GM18870 (cell line): ENCODE measurements around the gene LMBR1.
A peak's percentile ranks its signal among the peaks of the same experiment; 100 is the strongest.
"Not testable (repeated sequence)": the region's sequence is repeated elsewhere in the genome, so short reads cannot be mapped to it uniquely, and the experiment has no call there.

ENCODE experiments used
- ATAC-seq: cut with Tn5 transposase; IDR thresholded peaks from one replicate; pipeline ENCODE4 v1.9.1; 2021; ENCODE audit warnings: moderate library complexity; ENCODE audit not compliant: unreplicated experiment

The LMBR1 gene

DNA sequence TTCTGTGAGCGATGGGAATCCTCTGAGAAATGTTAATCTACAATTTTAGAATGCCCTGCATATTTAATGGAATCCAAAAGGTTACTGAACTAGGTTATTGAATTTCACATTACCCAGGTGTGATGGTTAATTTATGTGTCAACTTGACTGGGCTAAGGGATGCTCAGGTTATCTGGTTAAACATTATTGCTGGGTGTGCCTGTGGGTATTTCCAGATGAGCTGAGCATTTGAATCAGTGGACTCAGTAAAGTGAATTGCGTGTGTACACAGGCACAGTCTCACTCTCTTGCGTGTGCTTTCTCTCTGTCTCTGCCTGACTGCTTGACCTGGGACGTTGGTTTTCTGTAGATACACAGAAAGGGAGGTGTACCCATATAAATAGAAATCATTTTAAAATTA lies 230.7 kb downstream of the LMBR1 start:
- ATAC-seq = no peak

DNA sequence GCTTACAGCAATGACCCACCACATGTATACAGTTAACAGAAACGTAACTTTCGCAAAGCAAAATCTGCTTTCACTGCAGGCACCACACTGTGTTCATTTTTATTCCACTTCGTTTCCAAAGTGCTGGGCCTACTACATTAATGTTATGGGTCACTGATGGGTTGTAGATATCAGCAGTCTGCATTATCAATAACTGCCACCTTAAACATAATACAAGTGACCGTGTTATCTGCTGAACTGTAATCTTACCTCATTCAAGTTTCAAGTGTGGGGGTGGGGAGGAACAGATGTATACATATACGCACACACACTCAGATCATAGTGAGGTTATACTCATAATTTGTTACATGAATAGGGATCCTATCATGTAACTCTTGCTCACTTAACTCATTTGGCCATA lies 231.3 kb downstream of the LMBR1 start:
- no peak for ATAC-seq

- no peak for ATAC-seq
These were observed 233.0 kb downstream of the LMBR1 start for GRCh38 chr7:156659961-156660360.

- no peak for ATAC-seq
These were observed 233.8 kb downstream of the LMBR1 start for GRCh38 chr7:156659203-156659602.

GRCh38 chr7:156657681-156658080 lies 235.3 kb downstream of the LMBR1 start:
- no peak for ATAC-seq

DNA sequence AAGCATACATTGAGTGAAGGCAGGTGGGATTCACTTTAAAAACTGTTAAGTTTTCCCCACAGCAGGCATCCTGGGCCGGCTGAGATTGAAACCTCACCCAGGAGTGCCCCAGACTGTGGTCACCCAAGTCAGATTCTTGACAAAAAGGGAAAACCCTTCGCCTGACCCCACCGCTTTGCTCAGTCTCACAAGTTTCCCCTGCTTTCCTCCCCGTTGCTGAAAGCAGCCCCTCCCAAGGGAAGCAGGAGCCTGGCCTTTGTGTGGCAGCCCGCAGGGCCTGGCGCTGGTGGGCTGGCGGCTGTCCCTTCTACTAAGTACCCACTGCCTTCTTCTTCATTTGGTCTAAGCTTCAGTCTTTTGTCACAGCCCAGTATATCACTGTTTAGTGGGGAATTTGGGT lies 236.4 kb downstream of the LMBR1 start:
- ATAC-seq = peak; percentile 46

DNA sequence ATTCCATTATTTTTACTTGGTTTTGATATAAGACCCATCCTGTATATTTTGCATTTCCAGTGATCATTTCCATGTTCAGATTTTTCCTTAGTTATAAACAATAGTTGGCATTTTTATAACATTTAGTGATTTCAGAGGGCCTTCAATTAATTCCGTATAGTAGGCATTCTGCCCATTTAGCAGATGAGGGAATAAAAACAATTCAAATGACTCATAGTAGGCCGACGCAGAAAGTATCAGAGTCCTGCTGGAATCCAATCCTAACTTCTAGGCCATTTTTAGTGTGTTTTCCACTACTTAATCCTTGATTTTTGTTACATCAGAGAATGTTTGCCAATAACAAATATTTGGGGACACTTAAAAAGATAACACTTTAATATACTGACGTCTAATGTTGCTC lies 237.0 kb downstream of the LMBR1 start:
- no peak for ATAC-seq

DNA sequence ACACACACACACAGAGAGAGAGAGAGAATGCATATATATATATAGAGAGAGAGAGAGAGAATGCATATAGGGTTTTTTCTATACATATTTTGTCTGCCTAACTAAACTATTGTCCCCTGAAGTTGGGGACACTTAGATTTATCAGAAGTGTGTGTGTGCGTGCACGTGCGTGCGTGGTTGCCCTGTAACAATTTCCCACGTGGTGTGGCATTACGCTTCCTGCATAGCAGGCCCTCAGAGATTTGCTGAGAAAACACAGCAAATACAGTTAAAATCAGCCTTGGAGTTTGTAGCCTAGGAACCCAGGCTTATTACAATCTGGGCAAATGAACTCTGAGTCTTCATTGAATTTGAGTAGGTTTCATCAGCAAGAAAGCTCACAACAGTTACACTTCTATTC lies 237.7 kb downstream of the LMBR1 start:
- ATAC-seq = no peak

DNA sequence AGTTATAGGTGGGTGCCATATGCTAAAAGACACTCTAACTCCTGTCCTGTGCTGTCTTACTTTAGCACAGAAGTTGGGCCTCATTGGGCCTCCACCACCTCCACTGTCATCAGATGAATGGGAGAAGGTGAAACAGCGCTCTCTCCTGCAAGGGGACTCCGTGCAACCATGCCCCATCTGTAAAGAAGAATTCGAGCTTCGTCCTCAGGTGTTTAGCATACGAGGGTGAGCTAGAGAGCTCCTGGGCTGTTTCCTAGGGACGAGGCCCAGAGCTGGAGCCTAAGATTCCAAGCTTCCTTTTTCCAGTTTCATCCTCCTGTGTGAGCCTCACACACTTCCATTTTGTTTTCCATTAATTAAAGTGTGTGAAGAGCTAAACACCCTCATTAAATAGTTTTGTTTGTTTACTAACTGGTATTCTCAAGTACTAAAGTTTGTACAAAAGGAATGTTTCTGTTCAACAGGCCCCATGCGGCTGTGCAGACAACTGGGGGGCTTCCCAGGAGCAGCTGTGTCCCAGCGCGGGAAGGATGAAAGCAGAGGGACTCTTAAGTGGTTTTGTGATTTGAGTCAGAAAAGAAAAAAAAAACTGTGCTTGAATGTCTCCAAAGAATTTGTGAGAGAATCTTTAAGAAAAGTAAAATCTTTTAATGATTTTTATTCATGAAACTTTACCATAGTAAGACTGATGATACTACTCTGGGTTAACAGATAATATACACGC lies 238.3 kb downstream of the LMBR1 start:
- ATAC-seq = no peak

DNA sequence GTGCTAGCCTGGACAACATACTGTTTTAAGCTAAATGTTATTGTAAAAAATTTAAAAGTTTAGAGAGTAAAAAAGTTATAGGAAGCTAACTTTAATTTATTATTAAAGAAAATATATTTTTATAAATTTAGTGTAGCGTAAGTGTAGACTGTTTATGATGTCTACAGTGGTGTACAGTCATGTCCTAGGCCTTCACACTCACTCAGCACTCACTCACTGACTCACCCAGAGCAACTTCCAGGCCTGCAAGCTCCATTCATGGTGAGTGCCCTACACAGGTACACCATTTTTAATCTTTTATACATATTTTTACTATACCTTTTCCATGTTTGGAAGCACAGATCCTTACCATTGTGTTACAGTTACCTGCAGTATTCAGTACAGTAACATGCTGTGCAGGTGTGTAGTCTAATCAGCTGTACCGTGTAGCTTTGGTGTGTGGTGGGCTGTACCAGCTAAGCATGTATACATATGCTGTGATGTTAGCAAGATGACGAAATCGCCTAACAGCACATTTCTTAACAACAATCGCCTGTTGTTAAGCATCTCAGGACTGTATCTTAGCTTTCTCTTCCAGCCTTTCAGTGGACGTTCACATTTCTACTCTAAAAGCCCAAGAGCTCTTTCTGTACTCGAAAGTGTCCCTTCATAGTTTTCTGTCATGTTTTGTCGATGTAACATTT lies 240.0 kb downstream of the LMBR1 start:
- no peak for ATAC-seq

DNA sequence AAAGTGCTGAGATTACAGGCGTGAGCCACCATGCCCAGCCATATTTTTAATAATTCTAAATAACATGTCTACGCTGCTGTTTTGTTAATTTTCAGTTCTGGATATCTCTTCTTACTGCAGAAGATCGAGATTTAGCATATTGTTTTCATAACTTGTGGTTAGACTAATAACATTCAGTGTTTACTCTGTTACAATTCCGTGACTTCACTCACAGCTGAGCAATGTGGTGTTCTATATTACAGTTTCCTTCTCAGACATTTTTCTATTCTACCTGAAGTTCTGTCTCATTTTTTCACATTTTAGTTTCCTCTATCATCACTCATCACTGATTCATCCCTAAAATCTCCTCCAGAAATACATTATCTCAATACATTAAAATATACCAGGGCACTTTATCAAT lies 241.5 kb downstream of the LMBR1 start:
- no peak for ATAC-seq

DNA sequence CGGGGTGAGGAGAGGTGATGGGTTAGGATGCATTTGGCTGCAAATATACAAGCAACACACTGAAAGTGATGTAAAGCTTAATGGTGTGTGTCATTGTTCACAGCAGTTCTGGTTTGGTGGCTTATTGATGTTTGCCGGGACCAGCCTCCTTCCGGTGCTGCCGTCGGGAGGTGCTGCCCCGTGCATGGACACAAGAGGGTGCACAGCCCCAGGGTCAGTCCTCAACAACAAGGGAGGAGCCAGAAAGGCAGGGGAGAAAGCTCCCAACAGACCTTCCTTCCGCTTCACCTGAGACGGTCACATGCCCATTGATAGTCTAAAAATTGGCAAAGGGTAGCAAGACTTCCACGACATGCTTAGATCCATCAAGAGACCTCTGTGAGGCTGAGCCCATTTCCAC lies 242.9 kb downstream of the LMBR1 start:
- ATAC-seq = no peak

DNA sequence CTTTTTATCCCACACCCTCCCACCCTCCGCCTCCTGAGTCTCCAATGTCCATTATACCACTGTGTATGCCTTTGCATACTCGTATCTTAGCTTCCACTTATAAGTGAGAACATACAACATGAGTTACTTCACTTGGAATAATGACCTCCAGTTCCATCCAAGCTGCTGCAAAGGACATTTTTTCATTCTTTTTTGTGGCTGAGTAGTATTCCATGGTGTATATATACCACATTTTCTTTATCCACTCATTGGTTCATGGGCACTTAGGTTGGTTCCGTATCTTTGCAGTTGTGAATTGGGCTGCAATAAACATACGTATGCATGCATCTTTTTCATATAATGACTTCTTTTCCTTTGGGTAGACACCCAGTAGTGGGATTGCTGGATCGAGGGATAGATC lies 245.7 kb downstream of the LMBR1 start:
- not testable (repeated sequence) for ATAC-seq

- ATAC-seq = no peak
These were observed 250.5 kb downstream of the LMBR1 start for GRCh38 chr7:156642306-156643045.

DNA sequence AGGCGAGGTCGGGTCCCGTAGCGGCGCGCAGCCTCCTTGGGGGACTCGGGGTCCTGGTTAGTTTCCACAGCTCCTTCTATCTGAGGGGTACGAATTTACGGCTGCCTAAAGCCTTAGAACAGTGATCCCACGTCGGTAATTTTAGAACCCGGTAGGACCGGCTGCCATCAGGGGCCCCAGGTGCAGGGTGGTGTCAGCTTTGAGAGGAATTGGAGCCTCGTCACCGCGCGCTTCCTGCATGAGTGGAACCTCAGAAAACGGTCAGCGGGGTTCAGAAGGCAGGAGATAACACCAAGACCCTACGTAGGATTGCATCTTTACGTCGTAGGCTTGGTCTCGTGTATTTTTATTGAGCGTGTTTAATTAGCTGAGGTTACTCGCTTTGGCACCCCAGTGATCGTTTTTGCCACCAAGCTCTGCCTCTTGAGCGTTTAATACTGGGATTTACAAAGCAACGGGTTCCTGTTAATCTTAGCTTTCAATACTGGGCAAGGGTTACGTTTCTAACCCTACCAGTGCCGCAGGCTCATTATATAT lies 252.0 kb downstream of the LMBR1 start:
- ATAC-seq = peak; percentile 49

GRCh38 chr7:156640257-156640948 lies 252.6 kb downstream of the LMBR1 start, which contains the start of gene RNF32:
RNF32 (plus strand) TSS chr7:156640774; CDS start chr7:156643878, 3,104 bp downstream.
- peak; percentile 69 for ATAC-seq

GRCh38 chr7:156639426-156640256 lies 253.3 kb downstream of the LMBR1 start:
- no peak for ATAC-seq

DNA sequence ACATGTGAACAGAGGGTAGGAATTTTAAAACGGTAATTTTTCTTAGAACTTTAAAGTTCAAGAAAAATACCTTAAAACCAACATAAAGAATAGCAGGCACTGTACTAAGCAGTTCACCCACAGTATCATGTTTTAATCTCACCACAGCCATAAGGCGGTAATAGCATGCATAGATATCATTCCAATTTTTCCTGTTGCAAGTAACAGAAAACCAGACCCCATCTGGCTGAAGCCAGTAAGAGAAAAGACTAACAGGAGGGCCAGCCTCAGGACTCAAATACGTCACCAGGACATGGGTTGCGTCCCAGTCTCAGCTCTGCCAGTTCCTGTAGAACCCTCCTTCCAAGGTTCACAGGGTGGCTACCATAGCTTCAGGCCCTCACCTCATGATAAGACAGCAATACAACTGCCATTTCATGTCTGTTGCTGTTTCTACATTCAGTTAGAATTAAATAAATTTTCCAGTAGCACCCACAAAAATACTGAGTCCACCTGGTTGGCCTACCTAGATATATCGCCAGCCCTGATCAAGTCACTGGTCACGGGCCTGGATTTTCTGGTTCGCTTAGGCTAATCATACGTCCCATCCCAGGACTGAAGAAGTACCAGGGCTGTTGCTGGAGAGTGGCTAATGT lies 254.4 kb downstream of the LMBR1 start:
- ATAC-seq = no peak

GRCh38 chr7:156637093-156637492 lies 255.9 kb downstream of the LMBR1 start:
- not testable (repeated sequence) for ATAC-seq
